ENCODE data around the gene MTMR2. TPM values are rescaled to one million over a fixed set of nuclear protein-coding genes. Genes with fewer than 3 reads are reported as not detected.

MTMR2 gene
- total and polyA plus RNA-seq, 2 donors (not counting 3 experiments of a cell fraction or from before 2014, with no cell fraction given), result 19.5 to 49.5 TPM

DNA sequence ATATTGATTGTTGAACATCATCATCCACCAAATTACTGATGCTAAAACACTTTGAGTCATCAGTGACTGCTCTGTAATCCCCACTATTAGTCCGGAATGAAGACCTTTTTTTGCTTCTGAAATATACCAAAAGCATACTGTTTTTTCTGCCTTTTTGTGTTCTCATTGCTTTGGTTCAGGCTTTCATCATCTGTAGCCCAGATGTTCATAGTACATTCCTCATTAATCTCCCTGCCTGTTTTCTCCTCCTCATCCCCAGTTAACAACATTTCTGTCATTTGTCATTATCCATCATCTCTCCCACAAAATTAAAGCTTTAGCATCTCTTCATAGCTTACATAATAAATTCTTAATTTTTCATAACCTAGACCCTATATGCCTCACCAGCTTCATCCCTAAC is 124.4 kb downstream of the MTMR2 start:
- no peaks in the 10 kb centered on the region for H3K27me3 ChIP-seq (ENCODE audit: control insufficient read depth in 2 of 2, insufficient read depth in 2 of 2, low read length in 2 of 2)
- intact Hi-C loops (cut with micrococcal nuclease), result no loop called here
- H3K9me1 ChIP-seq (replicated peaks; ENCODE audit: control insufficient read depth, extremely low read depth, insufficient read depth, low read length), result no peaks in the 10 kb centered on the region
- H3K9me3 ChIP-seq (replicated peaks; ENCODE audit: control insufficient read depth, insufficient read depth, low read length), result no peaks in the 10 kb centered on the region
- no peak overlapping the region for H3K27ac ChIP-seq (ENCODE audit: insufficient read depth, low read depth, low read length)
- H4K20me1 ChIP-seq (replicated peaks; ENCODE audit: control insufficient read depth, extremely low read depth, insufficient read depth, low read length), result no peaks in the 10 kb centered on the region
- no peak overlapping the region for H3K4me2 ChIP-seq (ENCODE audit: insufficient read depth, low read length)
- no peak for FAIRE-seq
- H3K36me3 ChIP-seq (ENCODE audit: control insufficient read depth in 2 of 2, extremely low read depth in 1 of 2, insufficient read depth in 2 of 2, low read length in 2 of 2), result peaks cover 0 to 2% of the 10 kb centered on the region in 2 experiments
- peaks cover 21% of the 10 kb centered on the region for H3K79me2 ChIP-seq (ENCODE audit: control insufficient read depth, insufficient read depth, low read length)
- H3K4me1 ChIP-seq (ENCODE audit: control insufficient read depth, extremely low read depth, insufficient read depth, low read length), result no peaks in the 10 kb centered on the region
- ChIA-PET CTCF (interaction anchor here (1.0 kb wide), 1 partner anchor 8 kb away, joined by 4 read pairs; no protein-coding TSS in a partner anchor), POLR2A (interaction anchor here (0.8 kb wide), 1 partner anchor 10 kb away, joined by 3 read pairs; the partner anchor contains the start of gene FAM76B)
- no peak for DNase-seq (ENCODE audit: low read depth, low spot score)
- no peak for TF ChIP-seq MYC (IDR thresholded peaks at IDR 0.05; ENCODE audit: low read depth, low read length)
- no peak for TF ChIP-seq POLR2A (IDR thresholded peaks at IDR 0.05; ENCODE audit: low read depth, low read length)
- TF ChIP-seq, protein P1, sequence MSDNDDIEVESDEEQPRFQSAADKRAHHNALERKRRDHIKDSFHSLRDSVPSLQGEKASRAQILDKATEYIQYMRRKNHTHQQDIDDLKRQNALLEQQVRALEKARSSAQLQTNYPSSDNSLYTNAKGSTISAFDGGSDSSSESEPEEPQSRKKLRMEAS (IDR thresholded peaks at IDR 0.05; ENCODE audit: insufficient read depth, insufficient read length), result no peak
- no peak overlapping the region for H2AFZ ChIP-seq (ENCODE audit: low read depth, low read length)
- dilution Hi-C loops (cut with MboI; ENCODE audit: extremely low pct_ligation_motif_present, low sequenced_read_pairs), result no loop called here
- no peak overlapping the region for H3K4me3 ChIP-seq (replicated peaks in 1 of 3; ENCODE audit: insufficient read depth in 1 of 3, low read depth in 1 of 3, low read length in 3 of 3)
- BruUV-seq (replicated peaks), result no TSS peak
- no peak overlapping the region for H3K9ac ChIP-seq (replicated peaks; ENCODE audit: extremely low read depth, insufficient read depth, low read length)

- Histone ChIP-seq H3K9me3 (replicated peaks; ENCODE audit: control insufficient read depth, insufficient read depth, low read length) (no peaks in the 10 kb centered on the region), H3K4me1 (ENCODE audit: control insufficient read depth, extremely low read depth, insufficient read depth, low read length) (peaks cover 6% of the 10 kb centered on the region), H3K27me3 (ENCODE audit: control insufficient read depth in 2 of 2, insufficient read depth in 2 of 2, low read length in 2 of 2) (no peaks in the 10 kb centered on the region), H4K20me1 (replicated peaks; ENCODE audit: control insufficient read depth, extremely low read depth, insufficient read depth, low read length) (no peaks in the 10 kb centered on the region), H3K4me3 (replicated peaks in 1 of 3; ENCODE audit: insufficient read depth in 1 of 3, low read depth in 1 of 3, low read length in 3 of 3) (no peak overlapping the region), H3K79me2 (ENCODE audit: control insufficient read depth, insufficient read depth, low read length) (peaks cover 45% of the 10 kb centered on the region), H3K36me3 (ENCODE audit: control insufficient read depth in 2 of 2, extremely low read depth in 1 of 2, insufficient read depth in 2 of 2, low read length in 2 of 2) (peaks cover 0 to 2% of the 10 kb centered on the region in 2 experiments), H3K4me2 (ENCODE audit: insufficient read depth, low read length) (no peak overlapping the region), H2AFZ (ENCODE audit: low read depth, low read length) (no peak overlapping the region), H3K9ac (replicated peaks; ENCODE audit: extremely low read depth, insufficient read depth, low read length) (no peak overlapping the region), H3K27ac (ENCODE audit: insufficient read depth, low read depth, low read length) (no peak overlapping the region), H3K9me1 (replicated peaks; ENCODE audit: control insufficient read depth, extremely low read depth, insufficient read depth, low read length) (no peaks in the 10 kb centered on the region)
- dilution Hi-C loops (cut with MboI; ENCODE audit: extremely low pct_ligation_motif_present, low sequenced_read_pairs), result no loop called here
- DNase-seq (ENCODE audit: low read depth, low spot score) (no peak), FAIRE-seq (no peak)
- no TSS peak for BruUV-seq (replicated peaks)
- intact Hi-C loops (cut with micrococcal nuclease), result no loop called here
- TF ChIP-seq MYC (IDR thresholded peaks at IDR 0.05; ENCODE audit: low read depth, low read length) (no peak), GATA2 (IDR thresholded peaks at IDR 0.05; ENCODE audit: insufficient read depth, insufficient read length, low read depth, low read length) (no peak), POLR2AphosphoS5 (IDR thresholded peaks at IDR 0.05; ENCODE audit: insufficient read depth, low read depth, low read length) (no peak)
- TF ChIP-seq, protein P2, sequence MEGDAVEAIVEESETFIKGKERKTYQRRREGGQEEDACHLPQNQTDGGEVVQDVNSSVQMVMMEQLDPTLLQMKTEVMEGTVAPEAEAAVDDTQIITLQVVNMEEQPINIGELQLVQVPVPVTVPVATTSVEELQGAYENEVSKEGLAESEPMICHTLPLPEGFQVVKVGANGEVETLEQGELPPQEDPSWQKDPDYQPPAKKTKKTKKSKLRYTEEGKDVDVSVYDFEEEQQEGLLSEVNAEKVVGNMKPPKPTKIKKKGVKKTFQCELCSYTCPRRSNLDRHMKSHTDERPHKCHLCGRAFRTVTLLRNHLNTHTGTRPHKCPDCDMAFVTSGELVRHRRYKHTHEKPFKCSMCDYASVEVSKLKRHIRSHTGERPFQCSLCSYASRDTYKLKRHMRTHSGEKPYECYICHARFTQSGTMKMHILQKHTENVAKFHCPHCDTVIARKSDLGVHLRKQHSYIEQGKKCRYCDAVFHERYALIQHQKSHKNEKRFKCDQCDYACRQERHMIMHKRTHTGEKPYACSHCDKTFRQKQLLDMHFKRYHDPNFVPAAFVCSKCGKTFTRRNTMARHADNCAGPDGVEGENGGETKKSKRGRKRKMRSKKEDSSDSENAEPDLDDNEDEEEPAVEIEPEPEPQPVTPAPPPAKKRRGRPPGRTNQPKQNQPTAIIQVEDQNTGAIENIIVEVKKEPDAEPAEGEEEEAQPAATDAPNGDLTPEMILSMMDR (IDR thresholded peaks at IDR 0.05; ENCODE audit: extremely low read depth in 1 of 2, insufficient read depth in 1 of 2, low read depth in 1 of 2, low read length in 2 of 2), result no peak
- POLR2A ChIA-PET, result no interaction called here
- CTCF ChIA-PET, result no interaction called here
These were observed 127.4 kb downstream of the MTMR2 start for GRCh38 chr11:95796501-95796900.

Measured in endothelial cell of umbilical vein (primary cell).